Activated CD4-positive, alpha-beta T cell treated with anti-CD3 and anti-CD28 coated beads, Interleukin-10, Interleukin-2, amounts not matched to agents 100 ng/mL and 50 ng/mL, durations not matched to agents 16 hours and 8 hours (primary cell): ENCODE results near the gene LYPD5.

Experiments
- DNase-seq: peaks from one replicate; pipeline ENCODE4 v3.0.0-alpha.2; 2020

LYPD5 gene

GRCh38 chr19:43804432-43804831 lies 2.2 kb upstream of the LYPD5 start:
- no peak for DNase-seq

- DNase-seq = no peak
Observed at GRCh38 chr19:43799502-43800142, 2.6 kb downstream of the LYPD5 start.

- peak; percentile 47 for DNase-seq
Observed at GRCh38 chr19:43798546-43799409, 3.5 kb downstream of the LYPD5 start.

- DNase-seq = no peak
Observed at GRCh38 chr19:43798026-43798545, 4.2 kb downstream of the LYPD5 start.

- DNase-seq = no peak
Observed at GRCh38 chr19:43797556-43797955, 4.7 kb downstream of the LYPD5 start.

GRCh38 chr19:43797118-43797517 lies 5.1 kb downstream of the LYPD5 start:
- DNase-seq = no peak

GRCh38 chr19:43790587-43790986 lies 11.7 kb downstream of the LYPD5 start:
- no peak for DNase-seq

- DNase-seq = no peak
Observed at GRCh38 chr19:43789029-43789428, 13.2 kb downstream of the LYPD5 start.

GRCh38 chr19:43786665-43787064 lies 15.6 kb downstream of the LYPD5 start:
- DNase-seq = no peak

- DNase-seq = peak; percentile 85
Observed at GRCh38 chr19:43784981-43785808, 17.1 kb downstream of the LYPD5 start.

- peak; percentile 83 for DNase-seq
Observed at GRCh38 chr19:43784241-43784980, 17.8 kb downstream of the LYPD5 start.

- DNase-seq = no peak
Observed at GRCh38 chr19:43783636-43784035, 18.6 kb downstream of the LYPD5 start.

GRCh38 chr19:43782689-43783231 lies 19.5 kb downstream of the LYPD5 start:
- DNase-seq = no peak

GRCh38 chr19:43782311-43782660 lies 20.0 kb downstream of the LYPD5 start:
- no peak for DNase-seq

- peak; percentile 81 for DNase-seq
Observed at GRCh38 chr19:43781630-43782310, 20.5 kb downstream of the LYPD5 start.

GRCh38 chr19:43780706-43781525 lies 21.3 kb downstream of the LYPD5 start, which contains the start of gene KCNN4:
KCNN4 (minus strand) TSS chr19:43780973; CDS start chr19:43780861, 112 bp downstream.
- DNase-seq = peak; percentile 88

GRCh38 chr19:43779820-43780219 lies 22.4 kb downstream of the LYPD5 start:
- peak; percentile 58 for DNase-seq

- DNase-seq = no peak
Observed at GRCh38 chr19:43779147-43779819, 23.0 kb downstream of the LYPD5 start.

GRCh38 chr19:43778651-43779050 lies 23.6 kb downstream of the LYPD5 start:
- no peak for DNase-seq

GRCh38 chr19:43777163-43777695 lies 25.0 kb downstream of the LYPD5 start:
- peak; percentile 52 for DNase-seq
